GM21367 (cell line): ENCODE results near the gene SLC8A1.

ENCODE experiments used
- ATAC-seq: cut with Tn5 transposase; IDR thresholded peaks from one replicate; pipeline ENCODE4 v1.9.1; 2021; ENCODE audit not compliant: unreplicated experiment

SLC8A1 gene

GRCh38 chr2:40281021-40281940 is 170.6 kb downstream of the SLC8A1 start:
- peak; percentile 73 for ATAC-seq

GRCh38 chr2:40279482-40279881 is 172.4 kb downstream of the SLC8A1 start:
- no peak for ATAC-seq

GRCh38 chr2:40279001-40279400 is 172.9 kb downstream of the SLC8A1 start:
- no peak for ATAC-seq

- no peak for ATAC-seq
Measured at GRCh38 chr2:40276076-40276475, 175.8 kb downstream of the SLC8A1 start.

GRCh38 chr2:40274270-40274669 is 177.6 kb downstream of the SLC8A1 start:
- no peak for ATAC-seq

- ATAC-seq = no peak
Measured at GRCh38 chr2:40273734-40274182, 178.1 kb downstream of the SLC8A1 start.

- ATAC-seq = no peak
Measured at GRCh38 chr2:40271094-40271493, 180.8 kb downstream of the SLC8A1 start.

GRCh38 chr2:40270372-40270771 is 181.5 kb downstream of the SLC8A1 start:
- no peak for ATAC-seq

- ATAC-seq = no peak
Measured at GRCh38 chr2:40268566-40268965, 183.3 kb downstream of the SLC8A1 start.

- no peak for ATAC-seq
Measured at GRCh38 chr2:40266201-40266600, 185.7 kb downstream of the SLC8A1 start.

GRCh38 chr2:40265602-40266001 is 186.3 kb downstream of the SLC8A1 start:
- no peak for ATAC-seq

- no peak for ATAC-seq
Measured at GRCh38 chr2:40261042-40261441, 190.8 kb downstream of the SLC8A1 start.

- peak; percentile 40 for ATAC-seq
Measured at GRCh38 chr2:40260437-40260836, 191.5 kb downstream of the SLC8A1 start.

GRCh38 chr2:40259900-40260299 is 192.0 kb downstream of the SLC8A1 start:
- ATAC-seq = no peak

GRCh38 chr2:40258135-40258457 is 193.8 kb downstream of the SLC8A1 start:
- no peak for ATAC-seq

GRCh38 chr2:40257340-40258134 is 194.4 kb downstream of the SLC8A1 start:
- ATAC-seq = no peak

- no peak for ATAC-seq
Measured at GRCh38 chr2:40256649-40257048, 195.2 kb downstream of the SLC8A1 start.

- ATAC-seq = no peak
Measured at GRCh38 chr2:40256008-40256407, 195.9 kb downstream of the SLC8A1 start.

- no peak for ATAC-seq
Measured at GRCh38 chr2:40255103-40255502, 196.8 kb downstream of the SLC8A1 start.

GRCh38 chr2:40254611-40255010 is 197.3 kb downstream of the SLC8A1 start:
- no peak for ATAC-seq

- ATAC-seq = no peak
Measured at GRCh38 chr2:40251137-40251536, 200.8 kb downstream of the SLC8A1 start.

GRCh38 chr2:40249577-40249976 is 202.3 kb downstream of the SLC8A1 start:
- no peak for ATAC-seq
